ENCODE data around the gene LHFPL3.

LHFPL3 gene

GRCh38 chr7:104486931-104487330 lies 158.5 kb downstream of the LHFPL3 start:
- TF ChIP-seq, protein P1, sequence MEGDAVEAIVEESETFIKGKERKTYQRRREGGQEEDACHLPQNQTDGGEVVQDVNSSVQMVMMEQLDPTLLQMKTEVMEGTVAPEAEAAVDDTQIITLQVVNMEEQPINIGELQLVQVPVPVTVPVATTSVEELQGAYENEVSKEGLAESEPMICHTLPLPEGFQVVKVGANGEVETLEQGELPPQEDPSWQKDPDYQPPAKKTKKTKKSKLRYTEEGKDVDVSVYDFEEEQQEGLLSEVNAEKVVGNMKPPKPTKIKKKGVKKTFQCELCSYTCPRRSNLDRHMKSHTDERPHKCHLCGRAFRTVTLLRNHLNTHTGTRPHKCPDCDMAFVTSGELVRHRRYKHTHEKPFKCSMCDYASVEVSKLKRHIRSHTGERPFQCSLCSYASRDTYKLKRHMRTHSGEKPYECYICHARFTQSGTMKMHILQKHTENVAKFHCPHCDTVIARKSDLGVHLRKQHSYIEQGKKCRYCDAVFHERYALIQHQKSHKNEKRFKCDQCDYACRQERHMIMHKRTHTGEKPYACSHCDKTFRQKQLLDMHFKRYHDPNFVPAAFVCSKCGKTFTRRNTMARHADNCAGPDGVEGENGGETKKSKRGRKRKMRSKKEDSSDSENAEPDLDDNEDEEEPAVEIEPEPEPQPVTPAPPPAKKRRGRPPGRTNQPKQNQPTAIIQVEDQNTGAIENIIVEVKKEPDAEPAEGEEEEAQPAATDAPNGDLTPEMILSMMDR (conservative IDR thresholded peaks at IDR 0.05; ENCODE audit: low read depth, low read length) = no peak
- DNase-seq (ENCODE audit: low read depth) = no peak
- H3K4me3 ChIP-seq (ENCODE audit: low read depth, low read length) = no peak overlapping the region

DNA sequence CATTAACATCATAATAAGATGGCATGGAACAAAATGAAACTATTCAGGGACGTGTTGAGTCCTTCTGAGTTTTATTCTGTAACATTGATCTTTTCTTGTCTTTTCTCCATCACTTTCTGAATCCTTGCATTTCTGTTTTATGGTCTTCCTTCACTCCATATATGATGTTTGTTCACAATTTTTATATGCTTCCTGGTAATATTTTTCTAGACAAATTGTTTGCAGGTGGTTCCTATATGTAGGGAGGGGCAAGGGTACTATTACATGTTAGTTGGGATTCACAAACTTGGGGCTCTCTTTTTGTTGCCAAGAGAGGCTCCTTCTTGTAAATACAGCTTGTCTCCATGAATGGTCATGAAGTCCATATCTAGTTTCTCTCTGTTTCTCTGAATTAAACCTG lies 159.2 kb downstream of the LHFPL3 start:
- DNase-seq (ENCODE audit: low read depth) = no peak

DNA sequence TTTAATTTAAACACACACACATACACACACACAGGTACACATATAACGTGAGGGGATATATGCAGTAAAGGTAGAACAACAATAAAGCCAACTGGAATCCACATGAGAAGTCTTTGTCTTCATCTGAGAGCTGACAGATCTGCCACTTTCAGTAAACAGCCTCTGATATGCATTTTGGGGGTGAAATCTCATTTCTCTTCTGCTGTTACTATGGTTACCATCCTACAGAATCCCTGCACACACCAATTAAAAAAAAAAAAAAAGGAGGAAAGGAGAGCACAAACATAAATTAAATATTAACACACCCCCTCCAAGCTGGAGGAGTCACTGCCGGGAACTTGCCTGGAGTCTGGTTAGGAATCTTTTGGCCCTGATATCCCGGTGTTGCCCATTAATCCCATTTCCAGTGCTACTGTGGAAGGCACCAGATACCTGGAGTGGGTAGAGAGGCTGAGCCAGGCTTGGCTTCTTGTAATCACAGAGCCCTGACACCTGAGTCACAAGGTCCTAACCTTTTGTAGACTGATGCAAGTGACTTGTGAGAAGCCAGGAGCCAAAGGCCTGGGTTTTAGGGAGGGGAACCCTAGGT lies 169.1 kb downstream of the LHFPL3 start:
- H3K4me3 ChIP-seq (ENCODE audit: low read depth, low read length) = no peak overlapping the region
- TF ChIP-seq, protein P1 (conservative IDR thresholded peaks at IDR 0.05; ENCODE audit: low read depth, low read length) = no peak
- DNase-seq (ENCODE audit: low read depth) = no peak

More for the DNA sequence above, 159.2 kb downstream of the LHFPL3 start:
- no peak overlapping the region for H3K4me3 ChIP-seq (ENCODE audit: low read depth, low read length)
- TF ChIP-seq, protein P1 (conservative IDR thresholded peaks at IDR 0.05; ENCODE audit: low read depth, low read length) = no peak

GRCh38 chr7:104499975-104500374 lies 171.6 kb downstream of the LHFPL3 start:
- no peak overlapping the region for H3K4me3 ChIP-seq (ENCODE audit: low read depth, low read length)
- no peak for DNase-seq (ENCODE audit: low read depth)
- TF ChIP-seq, protein P1 (conservative IDR thresholded peaks at IDR 0.05; ENCODE audit: low read depth, low read length) = no peak

DNA sequence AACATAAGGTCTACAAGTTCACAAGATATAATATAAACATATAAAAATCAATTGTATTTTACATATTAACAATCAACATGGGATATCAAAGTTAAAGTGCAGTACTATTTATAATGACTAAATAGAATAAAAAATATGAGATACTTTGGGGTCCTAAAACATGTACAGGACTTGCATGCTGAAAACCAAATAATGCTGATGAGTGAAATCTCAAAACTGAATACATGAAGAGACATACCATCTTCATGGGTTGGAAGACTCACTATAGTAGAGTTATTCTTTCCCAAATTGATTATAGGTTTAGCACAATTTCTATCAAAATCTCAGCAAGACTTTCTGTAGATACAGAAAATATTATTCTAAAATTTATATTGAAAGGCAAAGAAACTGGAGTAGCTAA lies 181.5 kb downstream of the LHFPL3 start:
- no peak overlapping the region for H3K4me3 ChIP-seq (ENCODE audit: low read depth, low read length)

DNA sequence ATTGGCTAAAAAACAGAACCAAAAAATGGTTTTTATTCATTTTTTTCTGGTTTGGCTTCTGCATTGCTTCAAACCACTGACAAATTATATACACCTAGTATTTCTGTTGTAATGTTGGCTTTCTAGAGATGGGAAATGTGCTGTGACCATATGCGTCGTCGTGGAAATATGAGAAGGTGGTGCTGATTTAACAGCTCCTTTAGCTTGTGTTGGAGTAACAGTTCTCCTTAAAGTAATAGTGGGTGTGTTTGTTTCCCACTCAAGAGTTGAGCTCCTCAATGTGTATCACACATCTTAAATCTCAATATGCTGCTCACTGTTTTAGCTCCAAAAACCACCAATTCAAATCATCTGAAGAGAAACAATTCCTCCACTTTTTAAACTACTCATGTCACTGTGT lies 196.4 kb downstream of the LHFPL3 start:
- no peak overlapping the region for H3K4me3 ChIP-seq (ENCODE audit: low read depth, low read length)
- TF ChIP-seq, protein P1 (conservative IDR thresholded peaks at IDR 0.05; ENCODE audit: low read depth, low read length) = no peak
- no peak for DNase-seq (ENCODE audit: low read depth)

More for the DNA sequence above, 181.5 kb downstream of the LHFPL3 start:
- DNase-seq (ENCODE audit: low read depth) = no peak
- TF ChIP-seq, protein P1 (conservative IDR thresholded peaks at IDR 0.05; ENCODE audit: low read depth, low read length) = no peak

DNA sequence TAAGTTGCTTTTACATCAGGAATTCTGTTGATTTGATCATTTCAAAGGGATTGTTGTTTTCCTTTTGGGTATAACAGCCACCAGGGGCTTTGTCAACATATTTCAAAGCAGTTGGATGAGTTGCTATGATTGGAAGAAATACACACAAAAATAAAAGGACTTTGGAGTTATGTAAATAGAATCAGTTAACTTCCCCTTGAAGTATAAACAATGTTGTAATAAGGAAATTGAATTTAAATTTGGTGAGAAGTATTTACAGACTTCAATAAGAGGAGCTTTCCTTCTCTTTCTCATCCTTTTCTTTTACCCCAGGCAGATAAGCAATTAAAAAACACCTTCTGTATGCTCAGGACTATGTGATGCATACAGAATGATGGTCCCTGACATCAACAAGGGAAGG lies 199.7 kb downstream of the LHFPL3 start:
- no peak overlapping the region for H3K4me3 ChIP-seq (ENCODE audit: low read depth, low read length)
- DNase-seq (ENCODE audit: low read depth) = no peak
- TF ChIP-seq, protein P1 (conservative IDR thresholded peaks at IDR 0.05; ENCODE audit: low read depth, low read length) = no peak
